MCF 10A (cell line): Measurements from ENCODE around the gene ORAI3. TPM values are rescaled to one million over a fixed set of nuclear protein-coding genes. Genes with fewer than 3 reads are reported as not detected.

Source experiments
- BruUV-seq: library from RNA; stranded (reverse); fragments of 400-500 nt; replicated peaks from 2 replicates; lab custom pipeline; 2021; lab: Mats Ljungman, UMichigan
- CTCF ChIA-PET: fragments of 300-600 bp; sonication (Branson Sonifier 250); formaldehyde crosslinking; extraction: SDS; loops from one replicate; lab custom pipeline; 2021; ENCODE audit warnings: antibody characterized with exemption, inconsistent platforms; lab: Yijun Ruan, JAX
- POLR2A ChIA-PET: fragments of 300-600, 350-650 bp; sonication (Branson Sonifier 250); formaldehyde crosslinking; extraction: SDS; loops from one replicate; lab custom pipeline; 2020; ENCODE audit warnings: antibody characterized with exemption, inconsistent platforms; lab: Yijun Ruan, JAX
- DNase-seq: peaks from one replicate; pipeline ENCODE4 v3.0.0-alpha.2; 2018; ENCODE audit not compliant: unreplicated experiment
- H3K27ac Mint-ChIP-seq: one replicate; pipeline ENCODE4 v1.8.0; 2022; ENCODE audit warnings: mild to moderate bottlenecking, low read depth, mixed read lengths; ENCODE audit not compliant: unreplicated experiment
- H3K27me3 Mint-ChIP-seq: one replicate; pipeline ENCODE4 v1.8.0; 2022; ENCODE audit warnings: mixed read lengths; ENCODE audit not compliant: insufficient read depth, unreplicated experiment
- H3K36me3 Mint-ChIP-seq: one replicate; pipeline ENCODE4 v1.8.0; 2022; ENCODE audit warnings: mild to moderate bottlenecking, moderate library complexity, mixed read lengths; ENCODE audit not compliant: insufficient read depth, unreplicated experiment
- H3K4me1 Mint-ChIP-seq: one replicate; pipeline ENCODE4 v1.8.0; 2022; ENCODE audit warnings: mixed read lengths; ENCODE audit not compliant: insufficient read depth, unreplicated experiment
- H3K4me3 Mint-ChIP-seq: one replicate; pipeline ENCODE4 v1.8.0; 2022; ENCODE audit warnings: mild to moderate bottlenecking, moderate library complexity, mixed read lengths; ENCODE audit not compliant: unreplicated experiment
- H3K9me3 Mint-ChIP-seq: one replicate; pipeline ENCODE4 v1.8.0; 2022; ENCODE audit warnings: mixed read lengths; ENCODE audit not compliant: unreplicated experiment
- CTCF ChIP-seq: fragments of 200-600 bp; IDR thresholded peaks from one replicate; pipeline ENCODE4 v1.8.0; 2022; ENCODE audit warnings: antibody characterized with exemption, mild to moderate bottlenecking; ENCODE audit not compliant: unreplicated experiment
- intact Hi-C: fragments of 100-400 bp; cut with micrococcal nuclease; formaldehyde crosslinking; loops from 2 replicates; pipeline ENCODE4 v1.14.1; 2022
- total RNA-seq: library from RNA; stranded (reverse); gene quantifications from 2 replicates; pipeline ENCODE4 v1.2.3, GENCODE V29; 2022

The ORAI3 gene
- total RNA-seq, 1 experiment from 2014 or later: 16.2 TPM

GRCh38 chr16:30946671-30947540 is 2.0 kb upstream of the ORAI3 start:
- intact Hi-C loops: loop anchor here (10.0 kb wide), 1 partner anchor 162 kb away; the partner anchor contains the start of gene ZNF629
- H3K4me1 Mint-ChIP-seq: no peaks in the 10 kb centered on the region
- no peaks in the 10 kb centered on the region for H3K9me3 Mint-ChIP-seq
- ChIA-PET CTCF (interaction anchor here (1.0 to 1.2 kb wide), 3 partner anchors 13 to 103 kb away, joined by 3 to 4 read pairs (median 3); no protein-coding TSS in a partner anchor), POLR2A (interaction anchor here (1.3 kb wide), 1 partner anchor 100 kb away, joined by 3 read pairs; no protein-coding TSS in a partner anchor)
- DNase-seq: no peak
- BruUV-seq: no TSS peak
- H3K27me3 Mint-ChIP-seq: no peaks in the 10 kb centered on the region
- no peak for TF ChIP-seq CTCF
- no peak overlapping the region for H3K27ac Mint-ChIP-seq
- H3K4me3 Mint-ChIP-seq: no peak overlapping the region
- peaks cover 41% of the 10 kb centered on the region for H3K36me3 Mint-ChIP-seq

- Mint-ChIP-seq H3K9me3 (no peaks in the 10 kb centered on the region), H3K36me3 (peaks cover 41% of the 10 kb centered on the region), H3K27me3 (no peaks in the 10 kb centered on the region), H3K4me3 (no peak overlapping the region), H3K27ac (no peak overlapping the region), H3K4me1 (no peaks in the 10 kb centered on the region)
- POLR2A ChIA-PET: interaction anchor here (1.3 kb wide), 1 partner anchor 101 kb away, joined by 3 read pairs; no protein-coding TSS in a partner anchor
- no peak for DNase-seq
- no TSS peak for BruUV-seq
- intact Hi-C loops: loop anchor here (10.0 kb wide), 1 partner anchor 163 kb away; the partner anchor contains the start of gene ZNF629
- CTCF ChIA-PET: interaction anchor here (1.0 to 1.2 kb wide), 3 partner anchors 14 to 104 kb away, joined by 3 to 4 read pairs (median 3); no protein-coding TSS in a partner anchor
- TF ChIP-seq CTCF: no peak
These were observed 1.4 kb upstream of the ORAI3 start for GRCh38 chr16:30947541-30947858.

GRCh38 chr16:30947859-30948666 is 805 bp upstream of the ORAI3 start:
- Mint-ChIP-seq H3K27ac (peak overlapping the region; percentile 87), H3K36me3 (peaks cover 39% of the 10 kb centered on the region), H3K4me1 (no peaks in the 10 kb centered on the region), H3K9me3 (no peaks in the 10 kb centered on the region), H3K27me3 (no peaks in the 10 kb centered on the region), H3K4me3 (peak overlapping the region; percentile 94)
- peak; percentile 88 for DNase-seq
- ChIA-PET POLR2A (interaction anchor here (1.3 to 2.9 kb wide), 3 partner anchors 7 to 101 kb away, joined by 3 to 34 read pairs (median 3); partner anchors contain the start of gene SETD1A), CTCF (interaction anchor here (1.0 to 1.2 kb wide), 3 partner anchors 14 to 104 kb away, joined by 3 to 4 read pairs (median 3); no protein-coding TSS in a partner anchor)
- no peak for TF ChIP-seq CTCF
- BruUV-seq: no TSS peak
- intact Hi-C loops: loop anchor here (10.0 kb wide), 1 partner anchor 163 kb away; the partner anchor contains the start of gene ZNF629
